Loucy (cell line): ENCODE results near the gene SRGN.

ENCODE experiments used
- H2AFZ ChIP-seq: fragments of 200-600 bp; sonication (generic); 2 replicates; pipeline ENCODE4 v1.6.0; 2016; ENCODE audit warnings: antibody characterized with exemption, mild to moderate bottlenecking, low read length, moderate library complexity
- H3F3A ChIP-seq: fragments of 200-600 bp; 2 replicates; pipeline ENCODE4 v1.6.0; 2016; ENCODE audit warnings: antibody characterized with exemption, low read depth, mild to moderate bottlenecking
- H3K27me3 ChIP-seq: fragments of 200-600 bp; sonication (generic); 2 replicates; pipeline ENCODE4 v1.6.1; 2014; ENCODE audit warnings: low read length, mild to moderate bottlenecking; ENCODE audit not compliant: insufficient read depth, poor library complexity, severe bottlenecking
- H3K36me3 ChIP-seq: fragments of 200-600 bp; sonication (generic); 2 replicates; pipeline ENCODE4 v1.6.1; 2016; ENCODE audit warnings: low read length; ENCODE audit not compliant: insufficient read depth
- H3K4me1 ChIP-seq: fragments of 200-600 bp; sonication (generic); 2 replicates; pipeline ENCODE4 v1.5.1; 2014; ENCODE audit warnings: low read length, mild to moderate bottlenecking; ENCODE audit not compliant: insufficient read depth, poor library complexity, severe bottlenecking
- H3K4me2 ChIP-seq: fragments of 200-600 bp; sonication (generic); 2 replicates; pipeline ENCODE4 v1.6.0; 2014; ENCODE audit warnings: antibody characterized with exemption, low read length, low read depth, mild to moderate bottlenecking; ENCODE audit not compliant: poor library complexity, severe bottlenecking
- H3K4me3 ChIP-seq: fragments of 200-600 bp; sonication (generic); 2 replicates; pipeline ENCODE4 v1.5.1; 2014; ENCODE audit warnings: low read length, mild to moderate bottlenecking, mixed read lengths; ENCODE audit not compliant: poor library complexity, severe bottlenecking
- H3K79me2 ChIP-seq: fragments of 200-600 bp; sonication (generic); 2 replicates; pipeline ENCODE4 v1.6.1; 2014; ENCODE audit warnings: low read length; ENCODE audit not compliant: insufficient read depth
- H3K9ac ChIP-seq: fragments of 200-600 bp; sonication (generic); 2 replicates; pipeline ENCODE4 v1.6.0; 2014; ENCODE audit warnings: mild to moderate bottlenecking, low read depth, low read length, moderate library complexity; ENCODE audit not compliant: poor library complexity, severe bottlenecking
- H3K9me2 ChIP-seq: fragments of 200-600 bp; sonication (generic); replicated peaks from 2 replicates; pipeline ENCODE4 v1.6.1; 2016; ENCODE audit warnings: low read depth, low read length, mixed read lengths
- H3K9me3 ChIP-seq: fragments of 200-600 bp; sonication (generic); 2 replicates; pipeline ENCODE4 v1.6.1; 2014; ENCODE audit warnings: mild to moderate bottlenecking, antibody characterized with exemption, low read length, low read depth; ENCODE audit not compliant: insufficient read depth
- H4K20me1 ChIP-seq: fragments of 200-600 bp; sonication (generic); 2 replicates; pipeline ENCODE4 v1.6.0; 2014; ENCODE audit warnings: antibody characterized with exemption, low read length, mild to moderate bottlenecking; ENCODE audit not compliant: insufficient read depth, poor library complexity, severe bottlenecking
- EZH2phosphoT487 ChIP-seq: fragments of 200-600 bp; IDR thresholded peaks from 2 replicates; pipeline ENCODE4 v1.6.1; 2018; ENCODE audit warnings: antibody characterized with exemption, mild to moderate bottlenecking, moderate library complexity, borderline replicate concordance
- TF ChIP-seq, protein P1 (sequence below): fragments of 200-600 bp; sonication (generic); conservative IDR thresholded peaks from 2 replicates; pipeline ENCODE4 v1.5.1; 2014; ENCODE audit warnings: mild to moderate bottlenecking, antibody characterized with exemption, low read length

SRGN gene

DNA sequence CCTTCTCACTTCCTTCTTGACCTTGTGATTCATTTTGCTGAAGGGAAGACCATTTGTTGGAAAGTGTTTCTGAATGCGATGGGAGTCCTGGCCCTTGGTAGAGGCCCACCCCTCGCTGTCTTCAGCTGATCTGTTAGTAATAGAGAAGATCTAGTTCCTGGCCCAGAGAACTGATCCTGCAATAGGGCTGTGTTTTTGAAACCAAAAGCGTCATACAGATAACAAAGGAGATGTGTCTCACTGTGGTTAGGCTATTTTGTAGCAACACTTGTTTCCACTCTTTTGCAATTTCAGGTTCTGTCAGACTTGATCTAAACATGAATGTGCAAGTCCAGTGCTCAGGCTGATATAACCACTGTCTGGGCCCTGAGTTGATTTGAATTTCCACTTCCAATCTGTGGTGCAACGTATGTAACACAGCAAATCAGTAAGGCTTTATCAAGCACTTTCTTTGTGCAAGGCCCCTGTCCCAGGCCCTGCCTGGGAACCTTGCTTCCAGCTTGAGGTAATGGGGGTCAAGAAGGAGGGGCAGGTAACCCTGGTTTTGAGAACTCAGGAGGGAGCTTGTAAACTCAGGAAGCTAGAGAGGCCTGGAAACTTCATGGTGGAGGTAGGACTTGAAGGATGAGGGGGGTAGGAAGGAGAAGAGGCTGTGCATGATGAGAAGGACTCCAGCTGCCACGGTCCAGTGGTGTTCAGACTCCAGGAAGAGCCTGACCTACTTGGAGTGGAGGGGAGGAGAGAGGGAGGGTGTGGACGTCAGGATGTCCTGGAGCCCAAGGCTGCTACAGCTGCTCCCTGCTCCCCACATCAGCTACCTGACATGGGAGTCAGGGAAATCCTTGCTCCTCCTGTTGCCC, 42.2 kb upstream of the SRGN start:
- Histone ChIP-seq H3K27me3 (no peaks in the 10 kb centered on the region), H4K20me1 (no peaks in the 10 kb centered on the region), H3K4me2 (no peak overlapping the region), H3K9me3 (no peaks in the 10 kb centered on the region), H3K4me1 (no peaks in the 10 kb centered on the region), H3K9me2 (no peaks in the 10 kb centered on the region), H3F3A (no peaks in the 10 kb centered on the region), H2AFZ (peak overlapping the region; percentile 16; the same call in 1 of the 2 replicates), H3K36me3 (no peaks in the 10 kb centered on the region), H3K9ac (no peak overlapping the region), H3K79me2 (no peaks in the 10 kb centered on the region), H3K4me3 (no peak overlapping the region)
- TF ChIP-seq EZH2phosphoT487 = no peak
- TF ChIP-seq, protein P1, sequence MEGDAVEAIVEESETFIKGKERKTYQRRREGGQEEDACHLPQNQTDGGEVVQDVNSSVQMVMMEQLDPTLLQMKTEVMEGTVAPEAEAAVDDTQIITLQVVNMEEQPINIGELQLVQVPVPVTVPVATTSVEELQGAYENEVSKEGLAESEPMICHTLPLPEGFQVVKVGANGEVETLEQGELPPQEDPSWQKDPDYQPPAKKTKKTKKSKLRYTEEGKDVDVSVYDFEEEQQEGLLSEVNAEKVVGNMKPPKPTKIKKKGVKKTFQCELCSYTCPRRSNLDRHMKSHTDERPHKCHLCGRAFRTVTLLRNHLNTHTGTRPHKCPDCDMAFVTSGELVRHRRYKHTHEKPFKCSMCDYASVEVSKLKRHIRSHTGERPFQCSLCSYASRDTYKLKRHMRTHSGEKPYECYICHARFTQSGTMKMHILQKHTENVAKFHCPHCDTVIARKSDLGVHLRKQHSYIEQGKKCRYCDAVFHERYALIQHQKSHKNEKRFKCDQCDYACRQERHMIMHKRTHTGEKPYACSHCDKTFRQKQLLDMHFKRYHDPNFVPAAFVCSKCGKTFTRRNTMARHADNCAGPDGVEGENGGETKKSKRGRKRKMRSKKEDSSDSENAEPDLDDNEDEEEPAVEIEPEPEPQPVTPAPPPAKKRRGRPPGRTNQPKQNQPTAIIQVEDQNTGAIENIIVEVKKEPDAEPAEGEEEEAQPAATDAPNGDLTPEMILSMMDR = no peak

DNA sequence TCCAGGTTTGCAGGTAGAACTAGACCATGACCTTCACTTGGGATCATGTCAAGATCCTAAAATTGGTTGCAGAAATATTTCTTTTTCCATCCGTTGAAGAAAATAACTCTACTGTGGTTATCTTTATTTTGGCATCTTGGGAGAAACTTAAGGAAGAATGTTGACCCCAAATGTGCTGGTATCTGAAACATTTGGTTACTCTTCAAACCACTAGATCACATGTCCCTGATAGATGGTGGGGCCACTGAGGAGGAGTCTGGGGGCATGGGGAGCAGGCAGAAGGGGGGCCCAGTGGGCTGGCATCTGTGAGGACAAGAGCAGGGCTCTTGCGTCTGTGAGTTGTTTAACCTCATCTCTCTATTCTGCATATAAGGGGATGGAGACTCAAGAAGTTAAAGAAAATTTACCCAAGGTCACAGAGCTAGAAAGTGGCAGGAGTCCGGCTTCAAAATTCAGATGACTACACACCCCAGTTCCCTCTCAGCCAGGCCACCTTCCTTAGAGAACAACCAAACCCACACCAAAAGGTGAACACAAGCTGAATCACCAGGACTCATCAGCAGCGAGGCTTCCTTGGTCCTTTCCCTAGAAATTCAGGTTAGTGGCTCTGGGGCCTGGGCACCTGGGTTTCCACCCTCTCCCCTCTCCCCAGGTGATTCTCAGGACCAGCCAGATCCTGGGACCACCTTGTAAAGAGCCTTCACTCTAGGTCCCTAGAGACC, 40.6 kb upstream of the SRGN start:
- Histone ChIP-seq H3K4me2 (no peak overlapping the region), H3K9me3 (no peaks in the 10 kb centered on the region), H3K79me2 (no peaks in the 10 kb centered on the region), H3F3A (no peaks in the 10 kb centered on the region), H2AFZ (no peak overlapping the region), H4K20me1 (no peaks in the 10 kb centered on the region), H3K4me3 (no peak overlapping the region), H3K9me2 (no peaks in the 10 kb centered on the region), H3K9ac (no peak overlapping the region), H3K36me3 (no peaks in the 10 kb centered on the region), H3K4me1 (no peaks in the 10 kb centered on the region), H3K27me3 (no peaks in the 10 kb centered on the region)
- TF ChIP-seq, protein P1 = no peak
- TF ChIP-seq EZH2phosphoT487 = no peak

DNA sequence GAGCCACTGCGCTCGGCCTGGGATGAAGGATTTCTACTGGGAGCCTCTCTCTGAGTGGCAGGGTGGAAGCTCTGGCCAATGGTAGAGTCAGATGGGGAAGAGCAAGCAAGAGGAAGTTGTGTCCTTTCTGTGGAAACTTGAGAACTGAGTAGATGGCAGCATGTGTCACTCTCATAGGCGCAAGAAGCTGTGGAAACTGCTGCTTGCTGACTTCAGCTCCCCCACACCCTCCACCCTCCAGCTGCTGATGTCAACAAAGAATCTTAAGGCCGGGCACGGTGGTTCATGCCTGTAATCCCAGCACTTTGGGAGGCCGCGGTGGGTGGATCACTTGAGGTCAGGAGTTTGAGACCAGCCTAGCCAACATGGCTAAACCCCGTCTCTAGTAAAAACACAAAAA, 39.8 kb upstream of the SRGN start:
- H3K9me3 ChIP-seq = no peaks in the 10 kb centered on the region
- TF ChIP-seq, protein P1 = no peak
- TF ChIP-seq EZH2phosphoT487 = no peak
- H3K79me2 ChIP-seq = no peaks in the 10 kb centered on the region
- H3K36me3 ChIP-seq = no peaks in the 10 kb centered on the region
- H3K4me2 ChIP-seq = no peak overlapping the region
- H3K9me2 ChIP-seq = no peaks in the 10 kb centered on the region
- H3K4me3 ChIP-seq = no peak overlapping the region
- H3K4me1 ChIP-seq = no peaks in the 10 kb centered on the region
- no peak overlapping the region for H3K9ac ChIP-seq
- H4K20me1 ChIP-seq = no peaks in the 10 kb centered on the region
- no peak overlapping the region for H2AFZ ChIP-seq
- no peaks in the 10 kb centered on the region for H3K27me3 ChIP-seq
- H3F3A ChIP-seq = no peaks in the 10 kb centered on the region
